Stimulated activated memory B cell treated with anti-CD40 and anti-IgM and Interleukin-4, amounts not matched to agents 10 μg/mL and 1 μg/mL and 100 μg/mL, for 72 hours (primary cell): Measurements from ENCODE around the gene G6PC1.
A peak's percentile ranks its signal among the peaks of the same experiment; 100 is the strongest.
"Not testable (repeated sequence)": the region's sequence is repeated elsewhere in the genome, so short reads cannot be mapped to it uniquely, and the experiment has no call there.

Experiments
- ATAC-seq: fragments of 150-1000 bp; cut with Tn5 transposase; 2 replicates; pipeline ENCODE4 v1.10.0; 2021
- H3K27ac Mint-ChIP-seq: one replicate; pipeline ENCODE4 v1.8.0; 2022; ENCODE audit warnings: mild to moderate bottlenecking, mixed read lengths
- H3K27me3 Mint-ChIP-seq: one replicate; pipeline ENCODE4 v1.8.0; 2022; ENCODE audit warnings: mixed read lengths
- H3K36me3 Mint-ChIP-seq: one replicate; pipeline ENCODE4 v1.8.0; 2022; ENCODE audit warnings: mixed read lengths
- H3K4me1 Mint-ChIP-seq: one replicate; pipeline ENCODE4 v1.8.0; 2022; ENCODE audit warnings: mixed read lengths
- H3K4me3 Mint-ChIP-seq: one replicate; pipeline ENCODE4 v1.8.0; 2022; ENCODE audit warnings: mild to moderate bottlenecking, moderate library complexity, mixed read lengths
- H3K9me3 Mint-ChIP-seq: one replicate; pipeline ENCODE4 v1.8.0; 2022; ENCODE audit warnings: mixed read lengths

G6PC1 gene

GRCh38 chr17:42885806-42886205, 14.8 kb upstream of the G6PC1 start:
- not testable (repeated sequence) for H3K27me3 Mint-ChIP-seq, H3K27ac Mint-ChIP-seq, H3K9me3 Mint-ChIP-seq, ATAC-seq, H3K4me3 Mint-ChIP-seq, H3K4me1 Mint-ChIP-seq, H3K36me3 Mint-ChIP-seq

- peaks cover 7% of the 10 kb centered on the region for H3K4me1 Mint-ChIP-seq
- ATAC-seq = no peak
- H3K4me3 Mint-ChIP-seq = no peak overlapping the region
- no peaks in the 10 kb centered on the region for H3K36me3 Mint-ChIP-seq
- H3K9me3 Mint-ChIP-seq = no peaks in the 10 kb centered on the region
- H3K27ac Mint-ChIP-seq = no peak overlapping the region
- H3K27me3 Mint-ChIP-seq = peaks cover 9% of the 10 kb centered on the region
Measured at GRCh38 chr17:42886283-42887176, 14.1 kb upstream of the G6PC1 start.

- H3K36me3 Mint-ChIP-seq = no peaks in the 10 kb centered on the region
- peaks cover 7% of the 10 kb centered on the region for H3K4me1 Mint-ChIP-seq
- ATAC-seq = no peak
- no peak overlapping the region for H3K4me3 Mint-ChIP-seq
- H3K27me3 Mint-ChIP-seq = peaks cover 9% of the 10 kb centered on the region
- H3K27ac Mint-ChIP-seq = no peak overlapping the region
- H3K9me3 Mint-ChIP-seq = no peaks in the 10 kb centered on the region
Measured at GRCh38 chr17:42889809-42890208, 10.8 kb upstream of the G6PC1 start.

GRCh38 chr17:42891539-42892152, 9.0 kb upstream of the G6PC1 start:
- Mint-ChIP-seq H3K4me3 (no peak overlapping the region), H3K9me3 (no peaks in the 10 kb centered on the region), H3K27me3 (peaks cover 3% of the 10 kb centered on the region), H3K27ac (no peak overlapping the region), H3K36me3 (no peaks in the 10 kb centered on the region), H3K4me1 (peaks cover under 1% of the 10 kb centered on the region)
- ATAC-seq = no peak

- Mint-ChIP-seq H3K36me3 (no peaks in the 10 kb centered on the region), H3K4me1 (no peaks in the 10 kb centered on the region), H3K27ac (no peak overlapping the region), H3K9me3 (no peaks in the 10 kb centered on the region), H3K27me3 (no peaks in the 10 kb centered on the region), H3K4me3 (no peak overlapping the region)
- ATAC-seq = no peak
Measured at GRCh38 chr17:42893359-42893758, 7.2 kb upstream of the G6PC1 start.

GRCh38 chr17:42894283-42895184, 6.1 kb upstream of the G6PC1 start:
- H3K36me3 Mint-ChIP-seq = no peaks in the 10 kb centered on the region
- no peaks in the 10 kb centered on the region for H3K4me1 Mint-ChIP-seq
- H3K4me3 Mint-ChIP-seq = no peak overlapping the region
- H3K27me3 Mint-ChIP-seq = peaks cover 6% of the 10 kb centered on the region
- ATAC-seq = no peak
- no peak overlapping the region for H3K27ac Mint-ChIP-seq
- H3K9me3 Mint-ChIP-seq = no peaks in the 10 kb centered on the region

GRCh38 chr17:42895185-42895555, 5.4 kb upstream of the G6PC1 start:
- peaks cover 8% of the 10 kb centered on the region for H3K27me3 Mint-ChIP-seq
- H3K4me3 Mint-ChIP-seq = no peak overlapping the region
- no peaks in the 10 kb centered on the region for H3K4me1 Mint-ChIP-seq
- H3K27ac Mint-ChIP-seq = no peak overlapping the region
- no peak for ATAC-seq
- no peaks in the 10 kb centered on the region for H3K36me3 Mint-ChIP-seq
- no peaks in the 10 kb centered on the region for H3K9me3 Mint-ChIP-seq

GRCh38 chr17:42898147-42898811, 2.3 kb upstream of the G6PC1 start:
- no peak for ATAC-seq
- H3K27me3 Mint-ChIP-seq = peaks cover 27% of the 10 kb centered on the region

GRCh38 chr17:42899981-42900380, 618 bp upstream of the G6PC1 start:
- not testable (repeated sequence) for ATAC-seq, H3K4me1 Mint-ChIP-seq, H3K27ac Mint-ChIP-seq, H3K36me3 Mint-ChIP-seq, H3K9me3 Mint-ChIP-seq, H3K4me3 Mint-ChIP-seq
- peaks cover 27% of the 10 kb centered on the region for H3K27me3 Mint-ChIP-seq

More at GRCh38 chr17:42898147-42898811, 2.3 kb upstream of the G6PC1 start:
- Mint-ChIP-seq H3K27ac (no peak overlapping the region), H3K9me3 (no peaks in the 10 kb centered on the region), H3K4me1 (no peaks in the 10 kb centered on the region), H3K4me3 (no peak overlapping the region), H3K36me3 (no peaks in the 10 kb centered on the region)

- Mint-ChIP-seq H3K4me3 (no peak overlapping the region), H3K27me3 (peaks cover 27% of the 10 kb centered on the region), H3K27ac (no peak overlapping the region), H3K9me3 (no peaks in the 10 kb centered on the region), H3K36me3 (no peaks in the 10 kb centered on the region), H3K4me1 (no peaks in the 10 kb centered on the region)
- ATAC-seq = no peak
Measured at GRCh38 chr17:42901535-42902229, 1.1 kb downstream of the G6PC1 start.

- H3K9me3 Mint-ChIP-seq = no peaks in the 10 kb centered on the region
- no peaks in the 10 kb centered on the region for H3K36me3 Mint-ChIP-seq
- ATAC-seq = no peak
Measured at GRCh38 chr17:42904110-42904469, 3.5 kb downstream of the G6PC1 start.

GRCh38 chr17:42906772-42907446, 6.3 kb downstream of the G6PC1 start:
- H3K4me1 Mint-ChIP-seq = peaks cover 15% of the 10 kb centered on the region
- H3K27ac Mint-ChIP-seq = no peak overlapping the region
- ATAC-seq = peak; percentile 46
- peaks cover 6% of the 10 kb centered on the region for H3K27me3 Mint-ChIP-seq
- H3K4me3 Mint-ChIP-seq = no peak overlapping the region
- H3K36me3 Mint-ChIP-seq = no peaks in the 10 kb centered on the region
- H3K9me3 Mint-ChIP-seq = no peaks in the 10 kb centered on the region

More at GRCh38 chr17:42904110-42904469, 3.5 kb downstream of the G6PC1 start:
- peaks cover 25% of the 10 kb centered on the region for H3K27me3 Mint-ChIP-seq
- H3K27ac Mint-ChIP-seq = no peak overlapping the region
- H3K4me1 Mint-ChIP-seq = peaks cover 10% of the 10 kb centered on the region
- H3K4me3 Mint-ChIP-seq = no peak overlapping the region

- Mint-ChIP-seq H3K27me3 (no peaks in the 10 kb centered on the region), H3K4me1 (peaks cover 15% of the 10 kb centered on the region)
- ATAC-seq = no peak
Measured at GRCh38 chr17:42908872-42909700, 8.5 kb downstream of the G6PC1 start.

More at GRCh38 chr17:42908872-42909700, 8.5 kb downstream of the G6PC1 start:
- Mint-ChIP-seq H3K9me3 (no peaks in the 10 kb centered on the region), H3K27ac (peak overlapping the region; percentile 20), H3K4me3 (no peak overlapping the region), H3K36me3 (no peaks in the 10 kb centered on the region)
